HG03432 (cell line): ENCODE measurements around the gene NDUFB2.
"Not testable (repeated sequence)": the region's sequence is repeated elsewhere in the genome, so short reads cannot be mapped to it uniquely, and the experiment has no call there.

ENCODE experiments used
- ATAC-seq: cut with Tn5 transposase; IDR thresholded peaks from one replicate; pipeline ENCODE4 v1.9.1; 2021; ENCODE audit warnings: mild to moderate bottlenecking, moderate library complexity; ENCODE audit not compliant: unreplicated experiment

NDUFB2 gene

GRCh38 chr7:140732416-140732815, 35.9 kb downstream of the NDUFB2 start:
- ATAC-seq, result no peak

- ATAC-seq, result no peak
These were observed 37.6 kb downstream of the NDUFB2 start for GRCh38 chr7:140734096-140734495.

GRCh38 chr7:140734729-140735128, 38.2 kb downstream of the NDUFB2 start:
- no peak for ATAC-seq

GRCh38 chr7:140738280-140738679, 41.8 kb downstream of the NDUFB2 start:
- no peak for ATAC-seq

GRCh38 chr7:140743255-140743654, 46.7 kb downstream of the NDUFB2 start:
- not testable (repeated sequence) for ATAC-seq

GRCh38 chr7:140744005-140744404, 47.5 kb downstream of the NDUFB2 start:
- no peak for ATAC-seq

GRCh38 chr7:140745266-140746058, 49.0 kb downstream of the NDUFB2 start:
- ATAC-seq, result no peak

- no peak for ATAC-seq
These were observed 50.2 kb downstream of the NDUFB2 start for GRCh38 chr7:140746751-140747150.

- ATAC-seq, result no peak
These were observed 56.0 kb downstream of the NDUFB2 start for GRCh38 chr7:140752533-140752932.

GRCh38 chr7:140754506-140754905, 58.0 kb downstream of the NDUFB2 start:
- ATAC-seq, result no peak
